GM23248 (cell line): ENCODE measurements around the gene ZHX3. TPM values are rescaled to one million over a fixed set of nuclear protein-coding genes. Genes with fewer than 3 reads are reported as not detected.
A peak's percentile ranks its signal among the peaks of the same experiment; 100 is the strongest.

ENCODE experiments used
- DNase-seq: peaks from one replicate; pipeline ENCODE4 v3.0.0-alpha.2; 2015
- H2AFZ ChIP-seq: fragments of 200-600 bp; sonication (generic); 2 replicates; pipeline ENCODE4 v1.6.1; 2016; ENCODE audit warnings: antibody characterized with exemption
- H3F3A ChIP-seq: fragments of 200-600 bp; sonication (generic); 2 replicates; pipeline ENCODE4 v1.6.1; 2016; ENCODE audit warnings: mild to moderate bottlenecking, antibody characterized with exemption, mixed run types; ENCODE audit not compliant: insufficient read depth
- H3K27ac ChIP-seq: fragments of 200-600 bp; sonication (generic); 2 replicates; pipeline ENCODE4 v1.5.1; 2016; ENCODE audit warnings: mild to moderate bottlenecking
- H3K27me3 ChIP-seq: fragments of 200-600 bp; sonication (generic); replicated peaks from 2 replicates; pipeline ENCODE4 v1.6.1; 2016; ENCODE audit warnings: mild to moderate bottlenecking; ENCODE audit not compliant: insufficient read depth
- H3K36me3 ChIP-seq: fragments of 200-600 bp; sonication (generic); 2 replicates; pipeline ENCODE4 v1.6.1; 2016; ENCODE audit warnings: low read depth, mild to moderate bottlenecking
- H3K4me1 ChIP-seq: fragments of 200-600 bp; sonication (generic); 2 replicates; pipeline ENCODE4 v1.6.1; 2016; ENCODE audit warnings: mild to moderate bottlenecking; ENCODE audit not compliant: insufficient read depth
- H3K4me2 ChIP-seq: fragments of 200-600 bp; sonication (generic); one replicate; pipeline ENCODE4 v1.6.1; 2016; ENCODE audit warnings: mild to moderate bottlenecking; ENCODE audit not compliant: unreplicated experiment
- H3K4me3 ChIP-seq: fragments of 200-600 bp; sonication (generic); 2 replicates; pipeline ENCODE4 v1.5.1; 2016; ENCODE audit warnings: mild to moderate bottlenecking
- H3K79me2 ChIP-seq: fragments of 200-600 bp; sonication (generic); 2 replicates; pipeline ENCODE4 v1.6.1; 2016; ENCODE audit warnings: mild to moderate bottlenecking; ENCODE audit not compliant: insufficient read depth
- H3K9ac ChIP-seq: fragments of 200-600 bp; sonication (generic); 2 replicates; pipeline ENCODE4 v1.6.1; 2016; ENCODE audit warnings: mild to moderate bottlenecking
- H3K9me2 ChIP-seq: fragments of 200-600 bp; sonication (generic); 2 replicates; pipeline ENCODE4 v1.6.1; 2016; ENCODE audit warnings: mixed run types, mild to moderate bottlenecking, moderate library complexity; ENCODE audit not compliant: insufficient read depth
- H3K9me3 ChIP-seq: fragments of 200-600 bp; sonication (generic); one replicate; pipeline ENCODE4 v1.6.1; 2017; ENCODE audit warnings: low read depth
- H4K20me1 ChIP-seq: fragments of 200-600 bp; sonication (generic); 2 replicates; pipeline ENCODE4 v1.6.0; 2016; ENCODE audit not compliant: insufficient read depth
- EZH2 ChIP-seq: fragments of 200-600 bp; sonication (generic); IDR thresholded peaks from 2 replicates; pipeline ENCODE4 v1.6.1; 2018; ENCODE audit warnings: antibody characterized with exemption, mild to moderate bottlenecking; ENCODE audit not compliant: insufficient read depth, poor library complexity, severe bottlenecking
- EZH2phosphoT487 ChIP-seq: fragments of 200-600 bp; sonication (generic); IDR thresholded peaks from 2 replicates; pipeline ENCODE4 v1.6.1; 2018; ENCODE audit warnings: antibody characterized with exemption, moderate library complexity, mild to moderate bottlenecking, low read depth; ENCODE audit not compliant: insufficient read depth
- WGBS, 2 experiments: methylation state at CpG; one replicate each; pipeline ENCODE4 v1.1.6; 2015 to 2017; ENCODE audit warnings: low lambda C conversion rate in 2 of 2, low coverage in 1 of 2; ENCODE audit errors: missing lambda C conversion rate in 2 of 2; 5-methylcytosine and 5-hydroxymethylcytosine counted together
- in situ Hi-C: fragments of 300-500 bp; cut with MboI; formaldehyde crosslinking; loops from 2 replicates; pipeline ENCODE4 v1.15.0; 2020
- polyA plus RNA-seq: library from polyadenylated mRNA; unstranded; fragments of >200 nt; fragmentation: Nextera tagmentation; extraction: Ambion mirVana; gene quantifications from 2 replicates; pipeline ENCODE4 v1.2.1, GENCODE V29; 2016
- total RNA-seq: library from RNA; depleted of rRNA; stranded (reverse); fragments of >200 nt; shearing (Covaris generic); gene quantifications from 2 replicates; pipeline ENCODE4 v1.2.3, GENCODE V29; 2014

ZHX3 gene
- total and polyA plus RNA-seq, 2 experiments from 2014 or later, result 9.8 to 38.5 TPM

GRCh38 chr20:41179961-41180360 is 137.6 kb downstream of the ZHX3 start:
- H4K20me1 ChIP-seq, result no peaks in the 10 kb centered on the region
- in situ Hi-C loops, result loop anchor here (10.0 kb wide), 1 partner anchor 165 kb away; the partner anchor contains the start of gene LPIN3

GRCh38 chr20:41178904-41179432 is 138.6 kb downstream of the ZHX3 start:
- Histone ChIP-seq H3K9me2 (no peaks in the 10 kb centered on the region), H3K79me2 (peaks cover 60% of the 10 kb centered on the region), H4K20me1 (no peaks in the 10 kb centered on the region), H2AFZ (no peak overlapping the region), H3K27ac (peak overlapping the region; percentile 86), H3K4me1 (peaks cover 43% of the 10 kb centered on the region), H3K36me3 (no peaks in the 10 kb centered on the region; the same call in 1 of the 2 replicates), H3F3A (peaks cover 23% of the 10 kb centered on the region), H3K4me2 (no peak overlapping the region), H3K4me3 (no peak overlapping the region), H3K9ac (no peak overlapping the region), H3K9me3 (no peaks in the 10 kb centered on the region), H3K27me3 (no peaks in the 10 kb centered on the region)
- WGBS, 2 experiments, result 75 to 76% methylated on average over 8 of the region's 8 CpGs
- no peak for DNase-seq
- in situ Hi-C loops, result loop anchor here (10.0 kb wide), 1 partner anchor 166 kb away; the partner anchor contains the start of gene LPIN3
- no peak for TF ChIP-seq EZH2phosphoT487

More at GRCh38 chr20:41179961-41180360, 137.6 kb downstream of the ZHX3 start:
- Histone ChIP-seq H3K36me3 (no peaks in the 10 kb centered on the region; the same call in 1 of the 2 replicates), H3K9ac (no peak overlapping the region), H3K4me1 (peaks cover 38% of the 10 kb centered on the region), H3K27me3 (no peaks in the 10 kb centered on the region), H3F3A (peaks cover 23% of the 10 kb centered on the region), H3K4me2 (no peak overlapping the region), H3K9me3 (no peaks in the 10 kb centered on the region), H2AFZ (no peak overlapping the region), H3K9me2 (no peaks in the 10 kb centered on the region), H3K27ac (no peak overlapping the region), H3K79me2 (peaks cover 65% of the 10 kb centered on the region), H3K4me3 (no peak overlapping the region)
- no peak for TF ChIP-seq EZH2phosphoT487
- WGBS, 2 experiments, result 95 to 96% methylated on average over 8 of the region's 8 CpGs
- DNase-seq, result no peak

- Histone ChIP-seq H3K27me3 (no peaks in the 10 kb centered on the region), H3K9me3 (no peaks in the 10 kb centered on the region), H3K4me1 (peaks cover 43% of the 10 kb centered on the region), H3F3A (peaks cover 23% of the 10 kb centered on the region), H3K9me2 (no peaks in the 10 kb centered on the region), H3K4me3 (no peak overlapping the region), H3K36me3 (no peaks in the 10 kb centered on the region; the same call in 1 of the 2 replicates), H2AFZ (no peak overlapping the region), H3K27ac (peak overlapping the region; percentile 86), H3K4me2 (peak overlapping the region; percentile 61), H4K20me1 (no peaks in the 10 kb centered on the region), H3K79me2 (peaks cover 55% of the 10 kb centered on the region), H3K9ac (peak overlapping the region; percentile 72)
- 73 to 80% methylated on average over 6 of the region's 6 CpGs for WGBS, 2 experiments
- in situ Hi-C loops, result loop anchor here (10.0 kb wide), 1 partner anchor 166 kb away; the partner anchor contains the start of gene LPIN3
- DNase-seq, result no peak
- TF ChIP-seq EZH2phosphoT487 (no peak), EZH2 (no peak)
Measured at GRCh38 chr20:41178495-41178894, 139.0 kb downstream of the ZHX3 start.

GRCh38 chr20:41177636-41178035 is 139.9 kb downstream of the ZHX3 start:
- WGBS, 2 experiments, result 0% methylated on average over 2 of the region's 2 CpGs
- peaks cover 47% of the 10 kb centered on the region for H3K79me2 ChIP-seq
- no peak overlapping the region for H2AFZ ChIP-seq
- H3K9me2 ChIP-seq, result no peaks in the 10 kb centered on the region
- peak overlapping the region; percentile 61 for H3K4me2 ChIP-seq
- TF ChIP-seq EZH2 (no peak), EZH2phosphoT487 (no peak)
- H3K4me3 ChIP-seq, result peak overlapping the region; percentile 39; the same call in 1 of the 2 replicates
- no peaks in the 10 kb centered on the region for H4K20me1 ChIP-seq
- no peaks in the 10 kb centered on the region for H3K27me3 ChIP-seq
- DNase-seq, result peak; percentile 97
- peaks cover 43% of the 10 kb centered on the region for H3K4me1 ChIP-seq
- peak overlapping the region; percentile 86 for H3K27ac ChIP-seq
- H3K36me3 ChIP-seq, result no peaks in the 10 kb centered on the region
- in situ Hi-C loops, result loop anchor here (10.0 kb wide), 1 partner anchor 167 kb away; the partner anchor contains the start of gene LPIN3
- H3K9ac ChIP-seq, result peak overlapping the region; percentile 72
- H3F3A ChIP-seq, result peaks cover 23% of the 10 kb centered on the region
- no peaks in the 10 kb centered on the region for H3K9me3 ChIP-seq
